ENCODE data around the gene CCDC141.

The CCDC141 gene

GRCh38 chr2:178819992-178820391 is 229.9 kb downstream of the CCDC141 start:
- DNase-seq: no peak

- no peak for DNase-seq
Measured at GRCh38 chr2:178819147-178819875, 230.6 kb downstream of the CCDC141 start.

GRCh38 chr2:178811901-178812300 is 238.0 kb downstream of the CCDC141 start:
- DNase-seq: no peak

GRCh38 chr2:178811045-178811444 is 238.9 kb downstream of the CCDC141 start:
- no peak for DNase-seq

GRCh38 chr2:178810422-178810821 is 239.5 kb downstream of the CCDC141 start:
- DNase-seq: no peak

GRCh38 chr2:178807227-178808008 is 242.5 kb downstream of the CCDC141 start, which contains the start of gene TTN:
Gene TTN (minus strand): TSS chr2:178807423. CDS start chr2:178804642, 2,781 bp downstream.
- DNase-seq: no peak

GRCh38 chr2:178806543-178806942 is 243.4 kb downstream of the CCDC141 start:
- DNase-seq: no peak

- no peak for DNase-seq
Measured at GRCh38 chr2:178805457-178805856, 244.5 kb downstream of the CCDC141 start.

GRCh38 chr2:178804791-178805190 is 245.1 kb downstream of the CCDC141 start:
- DNase-seq: peak; percentile 53

GRCh38 chr2:178800510-178800909 is 249.4 kb downstream of the CCDC141 start:
- no peak for DNase-seq

- no peak for DNase-seq
Measured at GRCh38 chr2:178799305-178799704, 250.6 kb downstream of the CCDC141 start.

GRCh38 chr2:178796079-178796677 is 253.8 kb downstream of the CCDC141 start:
- DNase-seq: peak; percentile 88

- no peak for DNase-seq
Measured at GRCh38 chr2:178787934-178788333, 262.0 kb downstream of the CCDC141 start.

GRCh38 chr2:178787155-178787554 is 262.8 kb downstream of the CCDC141 start:
- no peak for DNase-seq

GRCh38 chr2:178783889-178784288 is 266.0 kb downstream of the CCDC141 start:
- DNase-seq: no peak

GRCh38 chr2:178782236-178782635 is 267.7 kb downstream of the CCDC141 start:
- no peak for DNase-seq

Data from NCI-H510A treated with DMSO at 0.1 percent for 48 hours (cell line).